HEK293 (cell line): ENCODE data around the gene ZNF202.

Experiments
- CTCF ChIA-PET: fragments of 350-600 bp; formaldehyde crosslinking; extraction: SDS; loops from one replicate; lab custom pipeline; 2021; ENCODE audit warnings: antibody characterized with exemption; lab: Yijun Ruan, JAX
- POLR2A ChIA-PET: fragments of 300-600 bp; formaldehyde crosslinking; extraction: SDS; loops from one replicate; lab custom pipeline; 2020; ENCODE audit warnings: antibody characterized with exemption, inconsistent platforms; lab: Yijun Ruan, JAX
- H3K27ac ChIP-seq: fragments of 200-500 bp; sonication (Bioruptor generic); 2 replicates; pipeline ENCODE4 v1.5.1; 2014; ENCODE audit warnings: low read depth, low read length, control low read depth, inconsistent platforms; ENCODE audit errors: extremely low read depth
- H3K36me3 ChIP-seq, 2 experiments: fragments of 200-500 bp in 1 of 2; sonication (Bioruptor generic) in 1 of 2; 1 replicate in 1 of 2; 2 replicates in 1 of 2; pipeline ENCODE4 v1.5.1; 2014 to 2017; ENCODE audit warnings: inconsistent platforms in 2 of 2, low read length in 2 of 2; ENCODE audit not compliant: control insufficient read depth in 2 of 2, insufficient read depth in 1 of 2
- H3K4me1 ChIP-seq: fragments of 200-500 bp; sonication (Bioruptor generic); 2 replicates; pipeline ENCODE4 v1.5.1; 2014; ENCODE audit warnings: mild to moderate bottlenecking, low read length, inconsistent platforms; ENCODE audit not compliant: control insufficient read depth, insufficient read depth
- H3K4me3 ChIP-seq: 2 replicates; pipeline ENCODE4 v1.5.1; 2011; ENCODE audit warnings: low read depth, mild to moderate bottlenecking, control low read depth, low read length, moderate library complexity
- H3K9me3 ChIP-seq: fragments of 200-500 bp; sonication (Bioruptor generic); 2 replicates; pipeline ENCODE4 v1.5.1; 2014; ENCODE audit warnings: low read depth, low read length, inconsistent platforms; ENCODE audit not compliant: control insufficient read depth, insufficient read depth
- FEZF1 ChIP-seq: fragments of 450-650 bp; formaldehyde crosslinking; IDR thresholded peaks from 2 replicates; pipeline ENCODE4 v1.5.1; 2016; ENCODE audit warnings: missing biosample characterization, missing genetic modification characterization
- PRDM2 ChIP-seq: fragments of 450-650 bp; formaldehyde crosslinking; IDR thresholded peaks from 2 replicates; pipeline ENCODE4 v1.5.1; 2016; ENCODE audit warnings: missing biosample characterization, missing genetic modification characterization, borderline replicate concordance
- TSHZ1 ChIP-seq: fragments of 450-650 bp; formaldehyde crosslinking; IDR thresholded peaks from 2 replicates; pipeline ENCODE4 v1.5.1; 2016; ENCODE audit warnings: missing biosample characterization, missing genetic modification characterization, borderline replicate concordance
- ZBTB20 ChIP-seq: fragments of 450-650 bp; formaldehyde crosslinking; IDR thresholded peaks from 2 replicates; pipeline ENCODE4 v1.5.1; 2016; ENCODE audit warnings: missing biosample characterization, missing genetic modification characterization
- ZBTB7A ChIP-seq: fragments of 450-650 bp; formaldehyde crosslinking; IDR thresholded peaks from 2 replicates; pipeline ENCODE4 v1.5.1; 2016; ENCODE audit warnings: low read depth, missing biosample characterization, missing genetic modification characterization
- ZNF148 ChIP-seq: fragments of 450-650 bp; formaldehyde crosslinking; IDR thresholded peaks from 2 replicates; pipeline ENCODE4 v1.5.0; 2017; ENCODE audit warnings: missing biosample characterization, missing genetic modification characterization, borderline replicate concordance
- ZNF211 ChIP-seq: fragments of 450-650 bp; formaldehyde crosslinking; IDR thresholded peaks from 2 replicates; pipeline ENCODE4 v1.5.1; 2016; ENCODE audit warnings: low read depth, missing biosample characterization, missing genetic modification characterization
- ZNF26 ChIP-seq: fragments of 450-650 bp; formaldehyde crosslinking; IDR thresholded peaks from 2 replicates; pipeline ENCODE4 v1.5.1; 2016; ENCODE audit warnings: missing biosample characterization, missing genetic modification characterization
- ZNF404 ChIP-seq: fragments of 450-650 bp; formaldehyde crosslinking; IDR thresholded peaks from 2 replicates; pipeline ENCODE4 v1.5.1; 2017; ENCODE audit warnings: missing biosample characterization, missing genetic modification characterization
- ZNF580 ChIP-seq: fragments of 450-650 bp; formaldehyde crosslinking; IDR thresholded peaks from 2 replicates; pipeline ENCODE4 v1.5.1; 2016; ENCODE audit warnings: missing biosample characterization, missing genetic modification characterization

ZNF202 gene

GRCh38 chr11:123753110-123753509 lies 11.7 kb upstream of the ZNF202 start (continued):
- TF ChIP-seq PRDM2: no peak

- H3K4me3 ChIP-seq: no peak overlapping the region
- TF ChIP-seq TSHZ1 (no peak), ZNF580 (no peak), ZNF404 (tag by site-specific recombination) (no peak), FEZF1 (tag by site-specific recombination) (no peak), ZNF148 (tag by site-specific recombination) (no peak), ZBTB7A (tag by site-specific recombination) (no peak), ZBTB20 (no peak), ZNF211 (tag by site-specific recombination) (no peak), ZNF26 (tag by site-specific recombination) (no peak)
- TF ChIP-seq, all 188 proteins: peak for 0
- H3K9me3 ChIP-seq: no peaks in the 10 kb centered on the region
- no peaks in the 10 kb centered on the region for H3K36me3 ChIP-seq
- ChIA-PET CTCF (interaction anchor here (1.1 kb wide), 1 partner anchor 175 kb away, joined by 3 read pairs; no protein-coding TSS in a partner anchor), POLR2A (no interaction called here)
- H3K27ac ChIP-seq: no peak overlapping the region
- H3K4me1 ChIP-seq: no peaks in the 10 kb centered on the region
These were observed 10.3 kb upstream of the ZNF202 start for GRCh38 chr11:123751781-123752180.
